Liver (tissue), 9 donors: ENCODE measurements around the gene CHPT1. TPM values are rescaled to one million over a fixed set of nuclear protein-coding genes. Genes with fewer than 3 reads are reported as not detected.

Experiments used
- DNase-seq: peaks from one replicate; pipeline ENCODE4 v3.0.0-alpha.2; 2017; ENCODE audit warnings: low spot score
- H3K27ac ChIP-seq, 2 donors: one replicate each; pipeline ENCODE4 v1.7.0; 2013; ENCODE audit warnings: inconsistent platforms in 2 of 2, low read length in 2 of 2, control low read depth in 1 of 2, low read depth in 1 of 2, mild to moderate bottlenecking in 1 of 2
- H3K27me3 ChIP-seq, 4 donors: one replicate each; pipeline versions ENCODE4 v1.6.1 to v1.7.0; 2013; ENCODE audit warnings: low read length in 3 of 4, inconsistent platforms in 1 of 4, mild to moderate bottlenecking in 1 of 4, moderate library complexity in 1 of 4; ENCODE audit not compliant: control insufficient read depth in 4 of 4, insufficient read depth in 4 of 4
- H3K36me3 ChIP-seq, 4 donors: one replicate each; pipeline versions ENCODE4 v1.6.1 to v1.7.0; 2013; ENCODE audit warnings: low read length in 3 of 4, mild to moderate bottlenecking in 3 of 4, low read depth in 1 of 4, moderate library complexity in 1 of 4; ENCODE audit not compliant: control insufficient read depth in 4 of 4, insufficient read depth in 3 of 4
- H3K4me1 ChIP-seq, 4 donors: one replicate each; pipeline versions ENCODE4 v1.6.1 to v1.7.0; 2013; ENCODE audit warnings: low read length in 3 of 4, mild to moderate bottlenecking in 3 of 4, moderate library complexity in 1 of 4; ENCODE audit not compliant: control insufficient read depth in 4 of 4, insufficient read depth in 4 of 4
- H3K4me3 ChIP-seq, 3 donors: one replicate each; pipeline versions ENCODE4 v1.6.1 to v1.7.0; 2013; ENCODE audit warnings: low read length in 3 of 3, control low read depth in 1 of 3, low read depth in 1 of 3, mild to moderate bottlenecking in 1 of 3
- H3K9ac ChIP-seq, 2 donors: one replicate each; pipeline ENCODE4 v1.7.0; 2013; ENCODE audit warnings: low read length in 2 of 2, mild to moderate bottlenecking in 2 of 2, moderate library complexity in 2 of 2, control low read depth in 1 of 2, low read depth in 1 of 2
- H3K9me3 ChIP-seq, 4 donors: one replicate each; pipeline versions ENCODE4 v1.6.1 to v1.7.0; 2013; ENCODE audit warnings: low read length in 3 of 4; ENCODE audit not compliant: control insufficient read depth in 4 of 4
- EGR1 ChIP-seq, 2 donors: IDR thresholded peaks; 2 replicates each; pipeline ENCODE4 v1.6.1; 2016 to 2018; ENCODE audit warnings: antibody characterized with exemption in 2 of 2, low read depth in 2 of 2
- FOXA1 ChIP-seq: IDR thresholded peaks from 2 replicates; pipeline ENCODE4 v1.6.1; 2016; ENCODE audit warnings: antibody characterized with exemption
- GABPA ChIP-seq, 2 donors: IDR thresholded peaks in 1 of 2; conservative IDR thresholded peaks in 1 of 2; 2 replicates each; pipeline ENCODE4 v1.6.1; 2016; ENCODE audit warnings: antibody characterized with exemption in 2 of 2, mild to moderate bottlenecking in 1 of 2, moderate library complexity in 1 of 2
- HNF4A ChIP-seq, 2 donors: conservative IDR thresholded peaks; 2 replicates each; pipeline ENCODE4 v1.6.1; 2016; ENCODE audit warnings: antibody characterized with exemption in 2 of 2, mild to moderate bottlenecking in 2 of 2
- HNF4G ChIP-seq: IDR thresholded peaks from 2 replicates; pipeline ENCODE4 v1.6.1; 2016; ENCODE audit warnings: antibody characterized with exemption
- JUND ChIP-seq, 2 donors: IDR thresholded peaks; 2 replicates each; pipeline ENCODE4 v1.6.1; 2016; ENCODE audit warnings: antibody characterized with exemption in 2 of 2
- NR2F2 ChIP-seq: IDR thresholded peaks from 2 replicates; pipeline ENCODE4 v1.6.1; 2016; ENCODE audit warnings: antibody characterized with exemption
- RAD21 ChIP-seq, 2 donors: IDR thresholded peaks; 2 replicates each; pipeline ENCODE4 v1.6.1; 2016; ENCODE audit warnings: antibody characterized with exemption in 2 of 2, mild to moderate bottlenecking in 2 of 2
- RXRA ChIP-seq, 2 donors: IDR thresholded peaks; 2 replicates each; pipeline ENCODE4 v1.6.1; 2017 to 2018; ENCODE audit warnings: antibody characterized with exemption in 2 of 2, mild to moderate bottlenecking in 1 of 2
- TAF1 ChIP-seq: conservative IDR thresholded peaks from 2 replicates; pipeline ENCODE4 v1.6.1; 2016; ENCODE audit warnings: antibody characterized with exemption, mild to moderate bottlenecking
- YY1 ChIP-seq: IDR thresholded peaks from 2 replicates; pipeline ENCODE4 v1.6.1; 2016; ENCODE audit warnings: antibody characterized with exemption, mild to moderate bottlenecking
- ZBTB33 ChIP-seq: IDR thresholded peaks from 2 replicates; pipeline ENCODE4 v1.6.1; 2016; ENCODE audit warnings: antibody characterized with exemption
- WGBS: extraction: QIAGEN DNeasy Blood & Tissue Kit; methylation state at CpG from one replicate; pipeline ENCODE4 v1.1.7; 2013; 5-methylcytosine and 5-hydroxymethylcytosine counted together
- polyA plus RNA-seq, 2 donors: library from polyadenylated mRNA; stranded (reverse) in 1 of 2; unstranded in 1 of 2; fragments of 200-250 nt in 1 of 2; fragments of >200 nt in 1 of 2; fragmentation: Nextera tagmentation in 1 of 2; extraction: Ambion mirVana in 1 of 2; gene quantifications; one replicate each; pipeline versions ENCODE4 v1.2.1 to v1.2.3, GENCODE V29; 2013 to 2015
- total RNA-seq, 2 donors: library from RNA; depleted of rRNA; stranded (reverse); fragments of >200 nt; gene quantifications; one replicate each; pipeline ENCODE4 v1.2.3, GENCODE V29; 2014
- TF ChIP-seq, protein P1 (sequence below): fragments of 150-350 bp; IDR thresholded peaks from 2 replicates; pipeline ENCODE4 v1.5.1; 2017; ENCODE audit warnings: improper control_type of control experiment, low read depth, low read length; ENCODE audit not compliant: missing input control
- donor health status: healthy.
- donor health status: healthy.
- donor health status: healthy.
- donor health status: healthy.
- donor health status: healthy.

Gene CHPT1
- total RNA-seq (10 to 100 TPM; 51.5 to 96.6 TPM), polyA plus RNA-seq (10 to 100 TPM; 57.9 to 65.5 TPM)

DNA sequence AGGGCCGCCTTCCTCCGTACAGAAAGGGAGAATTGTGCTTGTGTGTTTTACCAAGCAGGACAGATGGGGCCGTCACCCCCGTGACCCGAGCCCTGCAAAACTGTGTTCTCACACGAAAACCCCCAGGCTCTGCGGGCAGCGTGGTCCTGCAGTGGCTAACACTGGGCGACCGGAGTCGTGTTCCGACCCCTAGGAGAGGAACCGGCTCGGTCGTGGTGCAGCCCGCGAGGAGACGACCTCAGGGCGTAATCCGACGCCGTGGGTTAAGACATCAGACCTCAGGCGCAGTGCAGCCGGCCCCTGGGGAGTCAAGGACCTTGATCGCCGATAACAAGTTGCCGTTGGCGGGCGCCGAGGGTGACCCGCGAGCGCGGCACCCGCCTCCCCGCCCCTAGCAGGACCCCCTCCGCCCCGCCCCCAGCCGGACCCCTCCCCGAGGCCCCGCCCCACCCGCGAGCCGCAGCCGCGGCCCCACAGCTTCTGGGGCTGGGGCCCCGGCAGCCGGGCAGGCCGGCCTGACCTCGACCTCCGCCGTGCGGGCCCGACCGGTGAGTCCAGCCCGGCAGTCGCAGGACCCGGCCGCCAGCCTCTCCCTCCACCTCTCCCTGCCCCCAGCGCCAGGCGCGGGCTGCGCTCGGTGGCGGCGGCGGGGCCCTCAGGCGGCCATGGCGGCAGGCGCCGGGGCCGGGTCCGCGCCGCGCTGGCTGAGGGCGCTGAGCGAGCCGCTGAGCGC is at the start of gene CHPT1:
Gene CHPT1 (plus strand): TSS at position 444 of the 733 bp plus-strand sequence. CDS start 222 bp downstream, at position 666.
- H3K36me3 ChIP-seq: no peaks in the 10 kb centered on the region
- peaks cover 4 to 44% (median 19%) of the 10 kb centered on the region in 4 donors for H3K4me1 ChIP-seq
- WGBS: under 1% methylated on average over 80 of the region's 80 CpGs
- peak; percentile 87 for DNase-seq
- TF ChIP-seq, protein P1, sequence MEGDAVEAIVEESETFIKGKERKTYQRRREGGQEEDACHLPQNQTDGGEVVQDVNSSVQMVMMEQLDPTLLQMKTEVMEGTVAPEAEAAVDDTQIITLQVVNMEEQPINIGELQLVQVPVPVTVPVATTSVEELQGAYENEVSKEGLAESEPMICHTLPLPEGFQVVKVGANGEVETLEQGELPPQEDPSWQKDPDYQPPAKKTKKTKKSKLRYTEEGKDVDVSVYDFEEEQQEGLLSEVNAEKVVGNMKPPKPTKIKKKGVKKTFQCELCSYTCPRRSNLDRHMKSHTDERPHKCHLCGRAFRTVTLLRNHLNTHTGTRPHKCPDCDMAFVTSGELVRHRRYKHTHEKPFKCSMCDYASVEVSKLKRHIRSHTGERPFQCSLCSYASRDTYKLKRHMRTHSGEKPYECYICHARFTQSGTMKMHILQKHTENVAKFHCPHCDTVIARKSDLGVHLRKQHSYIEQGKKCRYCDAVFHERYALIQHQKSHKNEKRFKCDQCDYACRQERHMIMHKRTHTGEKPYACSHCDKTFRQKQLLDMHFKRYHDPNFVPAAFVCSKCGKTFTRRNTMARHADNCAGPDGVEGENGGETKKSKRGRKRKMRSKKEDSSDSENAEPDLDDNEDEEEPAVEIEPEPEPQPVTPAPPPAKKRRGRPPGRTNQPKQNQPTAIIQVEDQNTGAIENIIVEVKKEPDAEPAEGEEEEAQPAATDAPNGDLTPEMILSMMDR: peak; percentile 4
- TF ChIP-seq NR2F2 (peak; percentile 10), YY1 (no peak), HNF4A (conservative IDR thresholded peaks at IDR 0.05) (peak; percentile 41 to 42), RAD21 (IDR thresholded peaks at IDR 0.05) (no peak)
- H3K4me3 ChIP-seq: peak within 1 kb of the TSS; percentile 74 to 99 (median 89)
- peak within 1 kb of the TSS; percentile 97 to 98 for H3K27ac ChIP-seq
- H3K9me3 ChIP-seq: peaks cover 0 to 3% (median 0%) of the 10 kb centered on the region in 4 donors
- H3K9ac ChIP-seq: peak within 1 kb of the TSS; percentile 84 to 91
- H3K27me3 ChIP-seq: no peaks in the 10 kb centered on the region

DNA sequence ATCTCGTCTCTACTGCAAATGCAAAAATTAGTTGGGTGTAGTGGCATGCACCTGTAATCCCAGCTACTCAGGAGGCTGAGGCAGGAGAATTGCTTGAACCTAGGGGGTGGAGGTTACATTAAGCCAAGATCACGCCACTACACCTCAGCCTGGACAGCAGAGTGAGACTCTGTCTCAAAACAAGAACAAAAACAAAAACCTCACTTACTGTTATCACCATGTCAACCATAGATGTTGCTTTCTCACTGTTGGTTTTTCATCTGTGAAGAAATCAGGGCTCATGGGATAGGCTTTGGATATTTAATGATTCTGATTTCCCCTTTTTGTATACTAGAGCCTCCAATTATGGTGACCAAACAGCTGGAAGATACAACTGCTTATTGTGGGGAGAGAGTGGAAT is 49.7 kb upstream of the CHPT1 start:
- H3K4me1 ChIP-seq: peaks cover 0 to under 1% (median 0%) of the 10 kb centered on the region in 4 donors
- DNase-seq: no peak
- no peaks in the 10 kb centered on the region for H3K9me3 ChIP-seq
- no peak overlapping the region for H3K27ac ChIP-seq
- H3K36me3 ChIP-seq: no peaks in the 10 kb centered on the region
- no peak overlapping the region for H3K9ac ChIP-seq
- H3K4me3 ChIP-seq: no peak overlapping the region
- WGBS: 92% methylated on average over 2 of the region's 2 CpGs
- TF ChIP-seq JUND (IDR thresholded peaks at IDR 0.05): no peak
- TF ChIP-seq HNF4G: no peak
- no peak for TF ChIP-seq FOXA1
- TF ChIP-seq GABPA (IDR thresholded peaks at IDR 0.05 in 1 of 2, conservative IDR thresholded peaks at IDR 0.05 in 1 of 2): no peak
- TF ChIP-seq ZBTB33: no peak
- TF ChIP-seq YY1: no peak
- no peak for TF ChIP-seq TAF1
- TF ChIP-seq RXRA (IDR thresholded peaks at IDR 0.05): no peak
- no peak for TF ChIP-seq EGR1 (IDR thresholded peaks at IDR 0.05; ENCODE audit: low read depth in 2 of 2)
- no peaks in the 10 kb centered on the region for H3K27me3 ChIP-seq

DNA sequence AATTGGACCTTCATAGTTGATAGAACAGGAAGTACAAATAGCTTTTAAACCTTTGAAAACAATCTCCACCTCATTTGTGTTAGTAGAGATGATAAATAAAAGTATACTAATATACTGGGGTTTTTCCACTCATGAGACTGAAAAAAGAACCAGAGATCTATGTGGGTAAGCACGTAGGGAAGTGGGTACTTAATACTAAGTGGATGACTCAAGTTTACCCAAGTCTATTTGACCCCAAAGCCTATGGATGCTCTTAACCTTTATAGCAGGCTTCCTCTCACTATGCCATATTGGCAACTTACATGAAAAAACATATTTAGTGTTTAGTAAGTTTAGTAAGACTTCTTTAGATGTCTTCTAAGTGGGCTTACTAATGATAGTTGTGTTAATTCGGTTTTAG is 49.2 kb upstream of the CHPT1 start:
- Histone ChIP-seq H3K9ac (no peak overlapping the region), H3K9me3 (no peaks in the 10 kb centered on the region), H3K27me3 (no peaks in the 10 kb centered on the region), H3K4me1 (no peaks in the 10 kb centered on the region), H3K27ac (no peak overlapping the region), H3K4me3 (no peak overlapping the region), H3K36me3 (no peaks in the 10 kb centered on the region)
- DNase-seq: no peak
- TF ChIP-seq YY1 (no peak), NR2F2 (no peak), HNF4G (no peak), ZBTB33 (no peak), HNF4A (conservative IDR thresholded peaks at IDR 0.05) (no peak), GABPA (IDR thresholded peaks at IDR 0.05 in 1 of 2, conservative IDR thresholded peaks at IDR 0.05 in 1 of 2) (no peak), TAF1 (no peak), JUND (IDR thresholded peaks at IDR 0.05) (no peak)
- TF ChIP-seq, protein P1: no peak
- 68% methylated on average over 2 of the region's 2 CpGs for WGBS
